SHP77 (cell line): Measurements from ENCODE around the gene TAF1B.
"Not testable (repeated sequence)": the region's sequence is repeated elsewhere in the genome, so short reads cannot be mapped to it uniquely, and the experiment has no call there.

ENCODE experiments used
- DNase-seq, 2 experiments: peaks; one replicate each; lab custom pipeline; 2025; lab: John Stamatoyannopoulos, UW

TAF1B gene

GRCh38 chr2:9885036-9885684 is 41.9 kb downstream of the TAF1B start:
- DNase-seq = no peak

- no peak for DNase-seq
Observed at GRCh38 chr2:9887513-9887912, 44.2 kb downstream of the TAF1B start.

GRCh38 chr2:9889812-9890261 is 46.6 kb downstream of the TAF1B start:
- DNase-seq = no peak

GRCh38 chr2:9892236-9892635 is 49.0 kb downstream of the TAF1B start:
- no peak for DNase-seq

GRCh38 chr2:9895669-9896590 is 52.7 kb downstream of the TAF1B start:
- no peak for DNase-seq

GRCh38 chr2:9897331-9897737 is 54.1 kb downstream of the TAF1B start:
- DNase-seq = no peak

GRCh38 chr2:9897846-9898245 is 54.6 kb downstream of the TAF1B start:
- no peak for DNase-seq

GRCh38 chr2:9905413-9905812 is 62.1 kb downstream of the TAF1B start:
- no peak for DNase-seq

- no peak for DNase-seq
Observed at GRCh38 chr2:9907402-9907801, 64.1 kb downstream of the TAF1B start.

GRCh38 chr2:9908639-9909038 is 65.4 kb downstream of the TAF1B start:
- DNase-seq = no peak

- DNase-seq = no peak
Observed at GRCh38 chr2:9909106-9909505, 65.8 kb downstream of the TAF1B start.

GRCh38 chr2:9910699-9911098 is 67.4 kb downstream of the TAF1B start:
- no peak for DNase-seq

- no peak for DNase-seq
Observed at GRCh38 chr2:9912468-9912867, 69.2 kb downstream of the TAF1B start.

- DNase-seq = peak in 1 of 2 experiments; percentile 14
Observed at GRCh38 chr2:9914384-9915065, 71.3 kb downstream of the TAF1B start.

GRCh38 chr2:9918275-9918674 is 75.0 kb downstream of the TAF1B start:
- DNase-seq = no peak

- no peak for DNase-seq
Observed at GRCh38 chr2:9919512-9919911, 76.2 kb downstream of the TAF1B start.

- DNase-seq = not testable (repeated sequence)
Observed at GRCh38 chr2:9927020-9927419, 83.7 kb downstream of the TAF1B start.

GRCh38 chr2:9937258-9937657 is 94.0 kb downstream of the TAF1B start:
- no peak for DNase-seq

- no peak for DNase-seq
Observed at GRCh38 chr2:9937968-9938367, 94.7 kb downstream of the TAF1B start.

GRCh38 chr2:9939587-9940485 is 96.6 kb downstream of the TAF1B start:
- DNase-seq = no peak

- no peak for DNase-seq
Observed at GRCh38 chr2:9941196-9941995, 98.1 kb downstream of the TAF1B start.
